ENCODE results near the gene ZNRF3.
"Not testable (repeated sequence)": the region's sequence is repeated elsewhere in the genome, so short reads cannot be mapped to it uniquely, and the experiment has no call there.

ZNRF3 gene

GRCh38 chr22:29079218-29079901 lies 196.0 kb downstream of the ZNRF3 start:
- in situ Hi-C loops (cut with HindIII; ENCODE audit: low sequenced_read_pairs): no loop called here

- in situ Hi-C loops (cut with HindIII; ENCODE audit: low sequenced_read_pairs): no loop called here
These were observed 197.0 kb downstream of the ZNRF3 start for GRCh38 chr22:29080106-29080975.

- in situ Hi-C loops (cut with HindIII; ENCODE audit: low sequenced_read_pairs): no loop called here
These were observed 198.3 kb downstream of the ZNRF3 start for GRCh38 chr22:29081517-29082236.

- in situ Hi-C loops (cut with HindIII; ENCODE audit: low sequenced_read_pairs): no loop called here
These were observed 199.6 kb downstream of the ZNRF3 start for GRCh38 chr22:29082826-29083545.

GRCh38 chr22:29083576-29083932 lies 200.2 kb downstream of the ZNRF3 start:
- in situ Hi-C loops (cut with HindIII; ENCODE audit: low sequenced_read_pairs): not testable (repeated sequence)

GRCh38 chr22:29083933-29084591 lies 200.7 kb downstream of the ZNRF3 start:
- in situ Hi-C loops (cut with HindIII; ENCODE audit: low sequenced_read_pairs): no loop called here

- in situ Hi-C loops (cut with HindIII; ENCODE audit: low sequenced_read_pairs): no loop called here
These were observed 203.6 kb downstream of the ZNRF3 start for GRCh38 chr22:29087012-29087411.

GRCh38 chr22:29088809-29089208 lies 205.4 kb downstream of the ZNRF3 start:
- in situ Hi-C loops (cut with HindIII; ENCODE audit: low sequenced_read_pairs): no loop called here

GRCh38 chr22:29089507-29089906 lies 206.1 kb downstream of the ZNRF3 start:
- in situ Hi-C loops (cut with HindIII; ENCODE audit: low sequenced_read_pairs): no loop called here

- in situ Hi-C loops (cut with HindIII; ENCODE audit: low sequenced_read_pairs): no loop called here
These were observed 206.7 kb downstream of the ZNRF3 start for GRCh38 chr22:29090039-29090438.

GRCh38 chr22:29092243-29092642 lies 208.9 kb downstream of the ZNRF3 start:
- in situ Hi-C loops (cut with HindIII; ENCODE audit: low sequenced_read_pairs): no loop called here

- in situ Hi-C loops (cut with HindIII; ENCODE audit: low sequenced_read_pairs): no loop called here
These were observed 209.7 kb downstream of the ZNRF3 start for GRCh38 chr22:29093030-29093429.

GRCh38 chr22:29093501-29094300 lies 210.3 kb downstream of the ZNRF3 start:
- in situ Hi-C loops (cut with HindIII; ENCODE audit: low sequenced_read_pairs): no loop called here

- in situ Hi-C loops (cut with HindIII; ENCODE audit: low sequenced_read_pairs): no loop called here
These were observed 212.1 kb downstream of the ZNRF3 start for GRCh38 chr22:29095459-29095858.

GRCh38 chr22:29096736-29097669 lies 213.6 kb downstream of the ZNRF3 start:
- in situ Hi-C loops (cut with HindIII; ENCODE audit: low sequenced_read_pairs): no loop called here

GRCh38 chr22:29098296-29098695 lies 214.9 kb downstream of the ZNRF3 start:
- in situ Hi-C loops (cut with HindIII; ENCODE audit: low sequenced_read_pairs): no loop called here

GRCh38 chr22:29102300-29102699 lies 218.9 kb downstream of the ZNRF3 start:
- in situ Hi-C loops (cut with HindIII; ENCODE audit: low sequenced_read_pairs): no loop called here

GRCh38 chr22:29103121-29103520 lies 219.7 kb downstream of the ZNRF3 start:
- in situ Hi-C loops (cut with HindIII; ENCODE audit: low sequenced_read_pairs): no loop called here

GRCh38 chr22:29105468-29105867 lies 222.1 kb downstream of the ZNRF3 start:
- in situ Hi-C loops (cut with HindIII; ENCODE audit: low sequenced_read_pairs): no loop called here
